Subcutaneous abdominal adipose tissue (tissue), 5 donors: ENCODE data around the gene GOLGB1.

Source experiments
- H3K27ac ChIP-seq: one replicate; pipeline ENCODE4 v1.7.0; 2013; ENCODE audit warnings: low read depth, mild to moderate bottlenecking, inconsistent platforms, low read length, moderate library complexity
- H3K27me3 ChIP-seq, 5 donors: one replicate each; pipeline ENCODE4 v1.7.0; 2013; ENCODE audit warnings: low read length in 5 of 5, inconsistent platforms in 1 of 5; ENCODE audit not compliant: control insufficient read depth in 5 of 5, insufficient read depth in 4 of 5
- H3K36me3 ChIP-seq, 5 donors: one replicate each; pipeline ENCODE4 v1.7.0; 2013; ENCODE audit warnings: low read length in 5 of 5; ENCODE audit not compliant: control insufficient read depth in 5 of 5, insufficient read depth in 5 of 5
- H3K4me1 ChIP-seq, 5 donors: one replicate each; pipeline ENCODE4 v1.7.0; 2013; ENCODE audit warnings: low read length in 5 of 5, mild to moderate bottlenecking in 3 of 5, moderate library complexity in 1 of 5; ENCODE audit not compliant: control insufficient read depth in 5 of 5, insufficient read depth in 5 of 5
- H3K4me3 ChIP-seq, 5 donors: one replicate each; pipeline ENCODE4 v1.7.0; 2013; ENCODE audit warnings: low read length in 5 of 5, low read depth in 1 of 5
- H3K9ac ChIP-seq, 5 donors: one replicate each; pipeline ENCODE4 v1.7.0; 2013; ENCODE audit warnings: low read length in 5 of 5, mild to moderate bottlenecking in 4 of 5, moderate library complexity in 3 of 5
- H3K9me3 ChIP-seq, 5 donors: one replicate each; pipeline ENCODE4 v1.7.0; 2013; ENCODE audit warnings: low read length in 5 of 5; ENCODE audit not compliant: control insufficient read depth in 5 of 5
- donor health status: healthy.
- donor health status: healthy.
- donor health status: healthy.
- donor health status: healthy.
- donor health status: healthy.

Gene GOLGB1

GRCh38 chr3:121645054-121645453 is 104.5 kb downstream of the GOLGB1 start:
- Histone ChIP-seq H3K36me3 (peaks cover 5 to 32% (median 20%) of the 10 kb centered on the region in 5 donors), H3K27me3 (no peaks in the 10 kb centered on the region), H3K9ac (no peak overlapping the region)

DNA sequence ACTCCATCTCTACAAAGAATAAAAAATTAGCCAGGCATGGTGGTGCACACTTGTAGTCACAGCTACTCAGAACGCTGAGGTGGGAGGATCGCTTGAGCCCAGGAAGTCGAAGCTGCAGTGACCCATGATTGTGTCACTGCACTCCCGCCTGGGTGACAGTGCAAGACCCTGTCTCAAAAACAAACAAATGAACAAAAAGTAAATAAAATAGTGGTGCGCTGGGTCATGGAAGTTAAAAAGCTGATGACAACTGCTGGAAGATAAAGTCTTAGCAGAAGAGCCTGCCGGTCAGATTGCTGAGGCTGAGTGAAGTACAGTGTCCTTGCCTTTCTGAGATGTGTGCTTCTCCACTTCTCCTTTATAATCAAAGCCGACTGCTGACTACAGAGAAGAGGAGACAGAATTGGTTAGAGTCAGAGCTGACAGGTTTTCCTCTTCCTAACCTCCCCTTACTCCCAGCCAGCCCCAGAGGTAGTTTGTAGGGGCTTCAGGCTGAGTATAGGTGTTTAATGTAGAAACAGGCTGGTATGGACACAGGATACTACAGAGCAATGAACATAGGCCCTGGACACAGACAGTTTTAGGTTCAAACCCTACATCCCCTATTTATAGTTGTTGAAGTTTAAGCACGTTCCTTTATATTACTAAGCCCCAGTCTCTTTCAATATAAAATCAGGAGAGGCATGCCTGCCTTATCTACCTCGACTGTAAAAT is 106.8 kb downstream of the GOLGB1 start:
- H3K27ac ChIP-seq, result no peak overlapping the region
- no peaks in the 10 kb centered on the region for H3K27me3 ChIP-seq
- H3K4me3 ChIP-seq, result no peak overlapping the region
- H3K4me1 ChIP-seq, result peaks cover 0 to 2% (median 0%) of the 10 kb centered on the region in 5 donors
- H3K36me3 ChIP-seq, result peaks cover 5 to 42% (median 20%) of the 10 kb centered on the region in 5 donors
- H3K9ac ChIP-seq, result no peak overlapping the region
- H3K9me3 ChIP-seq, result no peaks in the 10 kb centered on the region

More at GRCh38 chr3:121645054-121645453, 104.5 kb downstream of the GOLGB1 start:
- no peaks in the 10 kb centered on the region for H3K9me3 ChIP-seq
- no peak overlapping the region for H3K27ac ChIP-seq
- H3K4me3 ChIP-seq, result no peak overlapping the region
- H3K4me1 ChIP-seq, result peaks cover 3 to 18% (median 10%) of the 10 kb centered on the region in 5 donors

GRCh38 chr3:121641127-121641526 is 108.4 kb downstream of the GOLGB1 start:
- no peaks in the 10 kb centered on the region for H3K9me3 ChIP-seq
- no peak overlapping the region for H3K9ac ChIP-seq
- H3K27ac ChIP-seq, result no peak overlapping the region
- peaks cover 7 to 57% (median 21%) of the 10 kb centered on the region in 5 donors for H3K36me3 ChIP-seq
- no peaks in the 10 kb centered on the region for H3K27me3 ChIP-seq
- H3K4me3 ChIP-seq, result no peak overlapping the region
- no peaks in the 10 kb centered on the region for H3K4me1 ChIP-seq

- Histone ChIP-seq H3K9ac (no peak overlapping the region), H3K9me3 (no peaks in the 10 kb centered on the region), H3K27ac (no peak overlapping the region), H3K4me3 (no peak overlapping the region), H3K4me1 (no peaks in the 10 kb centered on the region), H3K36me3 (peaks cover 0 to 59% (median 23%) of the 10 kb centered on the region in 5 donors), H3K27me3 (no peaks in the 10 kb centered on the region)
These were observed 111.6 kb downstream of the GOLGB1 start for GRCh38 chr3:121637922-121638321.

GRCh38 chr3:121630355-121630754 is 119.2 kb downstream of the GOLGB1 start:
- Histone ChIP-seq H3K9me3 (no peaks in the 10 kb centered on the region), H3K27me3 (no peaks in the 10 kb centered on the region), H3K27ac (no peak overlapping the region), H3K9ac (no peak overlapping the region), H3K36me3 (peaks cover 0 to 42% (median 23%) of the 10 kb centered on the region in 5 donors), H3K4me1 (no peaks in the 10 kb centered on the region), H3K4me3 (no peak overlapping the region)

GRCh38 chr3:121629601-121630000 is 119.9 kb downstream of the GOLGB1 start:
- no peak overlapping the region for H3K27ac ChIP-seq
- no peaks in the 10 kb centered on the region for H3K27me3 ChIP-seq
- no peak overlapping the region for H3K9ac ChIP-seq
- no peaks in the 10 kb centered on the region for H3K4me1 ChIP-seq
- H3K36me3 ChIP-seq, result peaks cover 0 to 37% (median 23%) of the 10 kb centered on the region in 5 donors
- no peak overlapping the region for H3K4me3 ChIP-seq
- no peaks in the 10 kb centered on the region for H3K9me3 ChIP-seq

DNA sequence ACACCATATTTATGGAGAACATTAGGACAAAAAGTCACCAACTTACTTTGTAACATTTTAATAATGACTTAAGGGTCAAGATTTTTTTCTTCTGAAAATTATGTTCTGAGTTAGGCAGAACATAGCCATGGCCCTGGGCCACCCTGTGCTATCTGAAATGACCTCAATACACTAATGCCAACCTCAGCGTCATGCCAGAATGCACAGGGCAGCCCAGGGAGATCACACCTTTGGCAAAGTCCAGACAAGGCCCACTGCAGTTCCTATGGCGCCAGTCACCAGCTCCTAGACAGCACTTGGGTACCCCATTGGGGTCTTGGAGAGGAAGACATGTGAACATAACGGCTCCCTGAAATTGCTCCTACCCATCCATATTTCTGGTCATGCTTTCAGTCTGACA is 121.9 kb downstream of the GOLGB1 start:
- H3K27ac ChIP-seq, result no peak overlapping the region
- H3K4me1 ChIP-seq, result peaks cover 0 to 1% (median 0%) of the 10 kb centered on the region in 5 donors
- H3K9me3 ChIP-seq, result no peaks in the 10 kb centered on the region
- H3K36me3 ChIP-seq, result peaks cover 0 to 20% (median 13%) of the 10 kb centered on the region in 5 donors
- H3K9ac ChIP-seq, result no peak overlapping the region
- no peaks in the 10 kb centered on the region for H3K27me3 ChIP-seq
- H3K4me3 ChIP-seq, result no peak overlapping the region

GRCh38 chr3:121627211-121627610 is 122.3 kb downstream of the GOLGB1 start:
- H3K27me3 ChIP-seq, result no peaks in the 10 kb centered on the region
- H3K4me3 ChIP-seq, result no peak overlapping the region
- H3K36me3 ChIP-seq, result peaks cover 0 to 16% (median 9%) of the 10 kb centered on the region in 5 donors
- H3K9me3 ChIP-seq, result no peaks in the 10 kb centered on the region
- no peak overlapping the region for H3K9ac ChIP-seq
- H3K4me1 ChIP-seq, result peaks cover 0 to 2% (median 0%) of the 10 kb centered on the region in 5 donors
- H3K27ac ChIP-seq, result no peak overlapping the region

DNA sequence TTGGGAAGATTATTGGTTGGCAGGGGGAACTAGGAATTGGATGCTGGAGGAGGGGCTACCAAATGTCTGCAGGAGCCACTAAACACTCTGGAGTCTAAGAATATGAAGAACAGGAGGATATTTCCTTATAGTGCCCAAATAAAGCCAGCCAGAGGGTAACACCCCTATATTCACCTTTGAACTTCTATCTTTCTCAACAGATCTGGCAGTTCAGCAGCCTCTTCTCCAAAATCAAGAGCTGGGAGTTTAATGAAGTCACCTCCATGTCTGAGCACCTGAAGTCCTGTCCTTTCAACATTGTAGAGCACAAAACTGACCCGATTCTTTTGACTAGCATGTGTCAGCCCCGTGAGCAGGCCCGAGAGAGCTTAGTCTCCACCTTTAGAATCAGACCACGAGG is 123.0 kb downstream of the GOLGB1 start:
- H3K9me3 ChIP-seq, result no peaks in the 10 kb centered on the region
- peaks cover 0 to 9% (median 3%) of the 10 kb centered on the region in 5 donors for H3K36me3 ChIP-seq
- no peak overlapping the region for H3K27ac ChIP-seq
- H3K4me1 ChIP-seq, result peaks cover 0 to 2% (median 0%) of the 10 kb centered on the region in 5 donors
- H3K9ac ChIP-seq, result no peak overlapping the region
- H3K4me3 ChIP-seq, result no peak overlapping the region
- no peaks in the 10 kb centered on the region for H3K27me3 ChIP-seq

- H3K9me3 ChIP-seq, result no peaks in the 10 kb centered on the region
- no peaks in the 10 kb centered on the region for H3K36me3 ChIP-seq
- H3K27ac ChIP-seq, result no peak overlapping the region
- H3K4me1 ChIP-seq, result peaks cover 0 to 2% (median 0%) of the 10 kb centered on the region in 5 donors
- H3K27me3 ChIP-seq, result no peaks in the 10 kb centered on the region
- no peak overlapping the region for H3K4me3 ChIP-seq
- no peak overlapping the region for H3K9ac ChIP-seq
These were observed 125.2 kb downstream of the GOLGB1 start for GRCh38 chr3:121624147-121624899.
